A673 (cell line): ENCODE data around the gene PML. TPM values are rescaled to one million over a fixed set of nuclear protein-coding genes. Genes with fewer than 3 reads are reported as not detected.

ENCODE experiments used
- BruUV-seq: library from RNA; stranded (reverse); fragments of 400-500 nt; replicated peaks from 2 replicates; lab custom pipeline; 2021; lab: Mats Ljungman, UMichigan
- CTCF ChIA-PET: fragments of 300-600 bp; sonication (Branson Sonifier 250); formaldehyde crosslinking; loops from one replicate; lab custom pipeline; 2022; ENCODE audit warnings: antibody characterized with exemption; lab: Charles Lee
- POLR2A ChIA-PET: fragments of 300-600 bp; sonication (Branson Sonifier 250); formaldehyde crosslinking; loops from one replicate; lab custom pipeline; 2022; ENCODE audit warnings: antibody characterized with exemption; ENCODE audit not compliant: low non-redundant PET; lab: Charles Lee
- DNase-seq: peaks from one replicate; pipeline ENCODE4 v3.0.0-alpha.2; 2015; ENCODE audit warnings: low spot score
- H3K27ac ChIP-seq: fragments of 200-600 bp; sonication (generic); 2 replicates; pipeline ENCODE4 v1.5.1; 2016; ENCODE audit warnings: mixed run types, low read depth, mild to moderate bottlenecking, mixed read lengths, antibody characterized with exemption, low read length; ENCODE audit not compliant: poor library complexity, severe bottlenecking
- H3K27me3 ChIP-seq: fragments of 200-600 bp; sonication (generic); replicated peaks from 2 replicates; pipeline ENCODE4 v1.6.1; 2017; ENCODE audit warnings: mixed run types, low read depth, mild to moderate bottlenecking, mixed read lengths, antibody characterized with exemption, low read length; ENCODE audit not compliant: insufficient read depth, poor library complexity
- H3K36me3 ChIP-seq: fragments of 200-600 bp; sonication (generic); 2 replicates; pipeline ENCODE4 v1.6.1; 2016; ENCODE audit warnings: mixed run types, mild to moderate bottlenecking, mixed read lengths, antibody characterized with exemption, low read length; ENCODE audit not compliant: insufficient read depth, poor library complexity, severe bottlenecking
- H3K4me1 ChIP-seq: fragments of 200-600 bp; sonication (generic); 2 replicates; pipeline ENCODE4 v1.6.1; 2017; ENCODE audit warnings: mixed run types, mild to moderate bottlenecking, mixed read lengths, antibody characterized with exemption, low read length; ENCODE audit not compliant: insufficient read depth, poor library complexity, severe bottlenecking
- H3K4me3 ChIP-seq: fragments of 200-600 bp; sonication (generic); 2 replicates; pipeline ENCODE4 v1.5.1; 2016; ENCODE audit warnings: low read depth, mixed run types, mild to moderate bottlenecking, mixed read lengths, low read length; ENCODE audit not compliant: poor library complexity, severe bottlenecking
- H3K9me3 ChIP-seq: fragments of 200-600 bp; sonication (generic); 2 replicates; pipeline ENCODE4 v1.6.1; 2016; ENCODE audit warnings: mixed run types, low read depth, mild to moderate bottlenecking, mixed read lengths, antibody characterized with exemption, low read length; ENCODE audit not compliant: poor library complexity, severe bottlenecking
- EZH2 ChIP-seq: fragments of 200-600 bp; sonication (generic); IDR thresholded peaks from 2 replicates; pipeline ENCODE4 v1.6.1; 2017; ENCODE audit warnings: borderline replicate concordance, low read depth, mild to moderate bottlenecking, mixed read lengths, antibody characterized with exemption, low read length; ENCODE audit not compliant: poor library complexity, severe bottlenecking
- intact Hi-C: fragments of 100-400 bp; cut with micrococcal nuclease; formaldehyde crosslinking; loops from one replicate; pipeline ENCODE4 v1.10.0; 2022; ENCODE audit not compliant: unreplicated experiment
- total RNA-seq: library from RNA; stranded (reverse); gene quantifications from 2 replicates; pipeline ENCODE4 v1.2.3, GENCODE V29; 2021
- TF ChIP-seq, protein P1 (sequence below): fragments of 300-800, 200-600 bp; sonication (generic); conservative IDR thresholded peaks from 2 replicates; pipeline ENCODE4 v1.5.1; 2017; ENCODE audit warnings: low read depth, mild to moderate bottlenecking, antibody characterized with exemption, low read length, moderate library complexity, mixed read lengths

PML gene
- total RNA-seq, 1 experiment from 2014 or later = 40.0 TPM

- TF ChIP-seq, protein P1, sequence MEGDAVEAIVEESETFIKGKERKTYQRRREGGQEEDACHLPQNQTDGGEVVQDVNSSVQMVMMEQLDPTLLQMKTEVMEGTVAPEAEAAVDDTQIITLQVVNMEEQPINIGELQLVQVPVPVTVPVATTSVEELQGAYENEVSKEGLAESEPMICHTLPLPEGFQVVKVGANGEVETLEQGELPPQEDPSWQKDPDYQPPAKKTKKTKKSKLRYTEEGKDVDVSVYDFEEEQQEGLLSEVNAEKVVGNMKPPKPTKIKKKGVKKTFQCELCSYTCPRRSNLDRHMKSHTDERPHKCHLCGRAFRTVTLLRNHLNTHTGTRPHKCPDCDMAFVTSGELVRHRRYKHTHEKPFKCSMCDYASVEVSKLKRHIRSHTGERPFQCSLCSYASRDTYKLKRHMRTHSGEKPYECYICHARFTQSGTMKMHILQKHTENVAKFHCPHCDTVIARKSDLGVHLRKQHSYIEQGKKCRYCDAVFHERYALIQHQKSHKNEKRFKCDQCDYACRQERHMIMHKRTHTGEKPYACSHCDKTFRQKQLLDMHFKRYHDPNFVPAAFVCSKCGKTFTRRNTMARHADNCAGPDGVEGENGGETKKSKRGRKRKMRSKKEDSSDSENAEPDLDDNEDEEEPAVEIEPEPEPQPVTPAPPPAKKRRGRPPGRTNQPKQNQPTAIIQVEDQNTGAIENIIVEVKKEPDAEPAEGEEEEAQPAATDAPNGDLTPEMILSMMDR = no peak
- TF ChIP-seq EZH2 = no peak
- Histone ChIP-seq H3K4me3 (no peak overlapping the region), H3K27me3 (no peaks in the 10 kb centered on the region), H3K36me3 (no peaks in the 10 kb centered on the region), H3K4me1 (peaks cover 24% of the 10 kb centered on the region), H3K9me3 (no peaks in the 10 kb centered on the region), H3K27ac (no peak overlapping the region)
- intact Hi-C loops = no loop called here
- no TSS peak for BruUV-seq
- DNase-seq = no peak
- ChIA-PET POLR2A (no interaction called here), CTCF (no interaction called here)
Measured at GRCh38 chr15:73986776-73987056, 7.8 kb upstream of the PML start.

- Histone ChIP-seq H3K4me3 (no peak overlapping the region), H3K4me1 (peaks cover 20% of the 10 kb centered on the region), H3K27ac (no peak overlapping the region), H3K27me3 (no peaks in the 10 kb centered on the region), H3K36me3 (no peaks in the 10 kb centered on the region), H3K9me3 (no peaks in the 10 kb centered on the region)
- intact Hi-C loops = no loop called here
- TF ChIP-seq, protein P1 = no peak
- TF ChIP-seq EZH2 = no peak
- BruUV-seq = no TSS peak
- CTCF ChIA-PET = interaction anchor here (1.0 kb wide), 1 partner anchor 14 kb away, joined by 3 read pairs; no protein-coding TSS in a partner anchor
- DNase-seq = no peak
- POLR2A ChIA-PET = no interaction called here
Measured at GRCh38 chr15:73987250-73987649, 7.3 kb upstream of the PML start.

DNA sequence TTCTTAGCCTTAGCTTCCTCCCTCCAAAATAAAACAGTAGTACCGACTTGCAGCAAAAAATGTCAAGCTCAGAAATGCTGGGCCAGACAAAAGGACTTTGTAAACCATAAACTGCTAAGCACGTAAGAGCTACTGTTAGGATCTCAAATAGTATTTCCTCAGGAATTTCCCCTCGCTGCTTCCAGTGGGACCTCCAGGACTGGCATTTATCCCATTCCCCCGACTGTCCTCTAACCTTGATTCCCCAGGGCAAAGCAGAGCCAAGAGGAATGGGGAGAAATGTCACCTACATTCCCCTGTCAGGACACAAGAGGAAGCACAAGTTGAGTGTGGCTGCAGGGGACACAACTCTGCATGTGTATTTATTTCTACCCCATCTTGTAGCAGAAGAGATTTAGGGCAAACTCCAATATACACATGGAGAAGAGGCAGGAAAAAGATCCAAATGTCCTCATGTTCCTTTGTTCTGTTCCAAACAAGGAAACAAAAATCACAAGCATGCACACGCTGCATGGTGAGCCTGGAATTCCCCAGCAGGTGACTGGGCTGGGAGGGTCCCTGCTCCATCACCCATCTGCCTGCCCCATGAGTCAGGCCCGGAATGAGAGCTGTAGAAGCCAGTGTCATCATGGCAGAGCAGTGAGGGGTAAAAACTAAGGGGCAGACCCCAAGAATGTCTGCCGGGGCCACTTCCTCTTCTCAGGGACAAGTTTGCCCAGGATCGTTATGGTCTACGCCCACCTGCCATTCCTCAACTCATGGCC, 6.7 kb upstream of the PML start:
- Histone ChIP-seq H3K4me3 (no peak overlapping the region), H3K36me3 (no peaks in the 10 kb centered on the region), H3K27ac (no peak overlapping the region), H3K27me3 (no peaks in the 10 kb centered on the region), H3K4me1 (peaks cover 18% of the 10 kb centered on the region), H3K9me3 (no peaks in the 10 kb centered on the region)
- BruUV-seq = no TSS peak
- intact Hi-C loops = no loop called here
- ChIA-PET POLR2A (no interaction called here), CTCF (interaction anchor here (1.0 kb wide), 1 partner anchor 15 kb away, joined by 3 read pairs; no protein-coding TSS in a partner anchor)
- DNase-seq = no peak
- TF ChIP-seq EZH2 = no peak
- TF ChIP-seq, protein P1 = no peak
